Peyer's patch (tissue), 4 donors: ENCODE results near the gene LIF. TPM values are rescaled to one million over a fixed set of nuclear protein-coding genes. Genes with fewer than 3 reads are reported as not detected.
A peak's percentile ranks its signal among the peaks of the same experiment; 100 is the strongest.

Source experiments
- DNase-seq, 3 donors: peaks; one replicate each; pipeline ENCODE4 v3.0.0-alpha.2; 2017 to 2019
- H3K27ac ChIP-seq, 4 donors: fragments of 200-600 bp; sonication (generic); one replicate each; pipeline ENCODE4 v1.5.1; 2016 to 2019
- H3K27me3 ChIP-seq, 2 donors: fragments of 200-600 bp; sonication (generic); one replicate each; pipeline ENCODE4 v1.5.1; 2019
- H3K36me3 ChIP-seq, 3 donors: fragments of 200-600 bp; sonication (generic); one replicate each; pipeline ENCODE4 v1.5.1; 2016 to 2019
- H3K4me1 ChIP-seq, 4 donors: fragments of 200-600 bp; sonication (generic); one replicate each; pipeline ENCODE4 v1.5.1; 2016 to 2019
- H3K4me3 ChIP-seq, 4 donors: fragments of 200-600 bp; sonication (generic); 1 replicate in 3 of 4; 2 replicates in 1 of 4; pipeline ENCODE4 v1.5.1; 2016 to 2019; ENCODE audit warnings: mild to moderate bottlenecking in 1 of 4
- H3K9me3 ChIP-seq, 4 donors: fragments of 200-600 bp; sonication (generic); one replicate each; pipeline ENCODE4 v1.5.1; 2016 to 2019; ENCODE audit warnings: mild to moderate bottlenecking in 1 of 4
- CTCF ChIP-seq, 6 experiments: fragments of 450-650 bp in 4 of 6; fragments of 200-600 bp in 2 of 6; sonication (generic) in 1 of 6; IDR thresholded peaks; one replicate each; pipeline ENCODE4 v1.5.1; 2017 to 2019; ENCODE audit warnings: antibody characterized with exemption in 6 of 6, mild to moderate bottlenecking in 3 of 6, moderate library complexity in 1 of 6
- POLR2A ChIP-seq, 2 donors: fragments of 450-650 bp; IDR thresholded peaks; one replicate each; pipeline ENCODE4 v1.5.1; 2017; ENCODE audit warnings: antibody characterized with exemption in 2 of 2, mild to moderate bottlenecking in 2 of 2, moderate library complexity in 2 of 2
- total RNA-seq, 4 donors: library from RNA; depleted of rRNA; stranded (reverse); fragments of >200 nt; gene quantifications; one replicate each; pipeline ENCODE4 v1.1.0, GENCODE V29; 2016

LIF gene
- total RNA-seq, 4 donors from 2014 or later, result 7.4 to 19.3 (median 10.6) TPM

GRCh38 chr22:30222321-30222720 lies 24.2 kb downstream of the LIF start:
- H3K36me3 ChIP-seq, result no peaks in the 10 kb centered on the region
- H3K27ac ChIP-seq, result no peak overlapping the region
- no peak for DNase-seq
- TF ChIP-seq POLR2A (IDR thresholded peaks at IDR 0.05), result no peak
- TF ChIP-seq CTCF (IDR thresholded peaks at IDR 0.05), result no peak
- H3K4me3 ChIP-seq, result no peak overlapping the region
- H3K27me3 ChIP-seq, result no peaks in the 10 kb centered on the region
- H3K4me1 ChIP-seq, result peaks cover 0 to 15% (median 7%) of the 10 kb centered on the region in 4 donors
- no peaks in the 10 kb centered on the region for H3K9me3 ChIP-seq

GRCh38 chr22:30221121-30221992 lies 25.2 kb downstream of the LIF start:
- TF ChIP-seq POLR2A (IDR thresholded peaks at IDR 0.05) (no peak), CTCF (IDR thresholded peaks at IDR 0.05) (no peak)
- Histone ChIP-seq H3K27ac (peak overlapping the region in 1 of 4 donors; percentile 49), H3K36me3 (no peaks in the 10 kb centered on the region), H3K9me3 (no peaks in the 10 kb centered on the region), H3K4me3 (peak overlapping the region in 1 of 4 donors; percentile 9), H3K4me1 (peaks cover 0 to 15% (median 7%) of the 10 kb centered on the region in 4 donors), H3K27me3 (no peaks in the 10 kb centered on the region)
- DNase-seq, result peak in 2 of 3 donors; percentile 78 to 80

GRCh38 chr22:30220338-30221012 lies 26.1 kb downstream of the LIF start:
- Histone ChIP-seq H3K9me3 (no peaks in the 10 kb centered on the region), H3K4me3 (peak overlapping the region in 1 of 4 donors; percentile 9), H3K36me3 (no peaks in the 10 kb centered on the region), H3K27me3 (no peaks in the 10 kb centered on the region), H3K27ac (peak overlapping the region in 1 of 4 donors; percentile 49), H3K4me1 (peaks cover 0 to 15% (median 7%) of the 10 kb centered on the region in 4 donors)
- TF ChIP-seq CTCF (IDR thresholded peaks at IDR 0.05), result no peak
- TF ChIP-seq POLR2A (IDR thresholded peaks at IDR 0.05), result no peak
- no peak for DNase-seq

GRCh38 chr22:30219668-30220278 lies 26.8 kb downstream of the LIF start:
- Histone ChIP-seq H3K9me3 (no peaks in the 10 kb centered on the region), H3K27ac (no peak overlapping the region), H3K27me3 (no peaks in the 10 kb centered on the region), H3K4me3 (no peak overlapping the region), H3K36me3 (no peaks in the 10 kb centered on the region), H3K4me1 (peaks cover 0 to 15% (median 7%) of the 10 kb centered on the region in 4 donors)
- DNase-seq, result no peak
- TF ChIP-seq CTCF (IDR thresholded peaks at IDR 0.05) (no peak), POLR2A (IDR thresholded peaks at IDR 0.05) (no peak)

- no peaks in the 10 kb centered on the region for H3K27me3 ChIP-seq
- no peaks in the 10 kb centered on the region for H3K9me3 ChIP-seq
- H3K36me3 ChIP-seq, result no peaks in the 10 kb centered on the region
- TF ChIP-seq CTCF (IDR thresholded peaks at IDR 0.05) (no peak), POLR2A (IDR thresholded peaks at IDR 0.05) (no peak)
- no peak for DNase-seq
- H3K27ac ChIP-seq, result no peak overlapping the region
- H3K4me1 ChIP-seq, result peaks cover 0 to 15% (median 7%) of the 10 kb centered on the region in 4 donors
- H3K4me3 ChIP-seq, result no peak overlapping the region
Measured at GRCh38 chr22:30219049-30219654, 27.4 kb downstream of the LIF start.
